ENCODE measurements around the gene MALRD1. TPM values are rescaled to one million over a fixed set of nuclear protein-coding genes. Genes with fewer than 3 reads are reported as not detected.
A peak's percentile ranks its signal among the peaks of the same experiment; 100 is the strongest.

MALRD1 gene
- polyA plus RNA-seq, 1 donor: 1.4 TPM

DNA sequence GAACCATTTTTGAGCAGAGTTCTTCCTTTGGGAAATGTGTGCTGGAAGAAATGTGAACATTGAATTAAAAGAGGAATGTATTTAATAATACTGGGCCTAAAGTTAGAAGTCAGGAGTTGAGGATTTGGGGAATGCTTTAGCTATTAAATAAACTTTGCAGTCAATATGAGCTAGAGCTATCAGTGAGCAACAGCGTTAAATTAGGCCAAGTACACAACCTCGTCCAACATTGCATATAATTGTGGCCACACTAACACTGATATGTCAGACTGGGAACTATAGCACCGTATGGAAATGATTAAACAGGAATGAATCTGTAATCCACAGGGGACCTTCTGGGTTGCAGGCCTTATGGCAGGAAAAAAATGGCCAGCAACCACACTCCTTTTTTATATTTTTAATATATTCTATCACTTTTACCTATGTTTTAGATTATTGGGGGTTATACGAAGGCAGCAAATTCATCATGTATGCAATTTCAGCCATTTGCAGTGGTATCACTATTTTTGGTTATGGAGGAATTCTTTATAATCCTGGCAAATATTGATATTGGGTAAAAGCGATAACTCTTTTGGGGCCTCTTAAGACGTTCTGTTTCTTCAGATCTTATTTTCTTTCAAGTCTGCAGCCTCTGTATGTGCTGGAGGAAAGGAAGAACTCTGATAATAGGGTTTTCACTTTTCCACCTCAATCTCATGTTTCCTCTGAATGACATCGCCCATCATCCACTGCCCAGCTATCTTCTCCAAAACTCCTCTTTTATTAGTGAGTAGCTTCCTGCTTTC, 531.4 kb downstream of the MALRD1 start:
- peak; percentile 59 for DNase-seq

DNA sequence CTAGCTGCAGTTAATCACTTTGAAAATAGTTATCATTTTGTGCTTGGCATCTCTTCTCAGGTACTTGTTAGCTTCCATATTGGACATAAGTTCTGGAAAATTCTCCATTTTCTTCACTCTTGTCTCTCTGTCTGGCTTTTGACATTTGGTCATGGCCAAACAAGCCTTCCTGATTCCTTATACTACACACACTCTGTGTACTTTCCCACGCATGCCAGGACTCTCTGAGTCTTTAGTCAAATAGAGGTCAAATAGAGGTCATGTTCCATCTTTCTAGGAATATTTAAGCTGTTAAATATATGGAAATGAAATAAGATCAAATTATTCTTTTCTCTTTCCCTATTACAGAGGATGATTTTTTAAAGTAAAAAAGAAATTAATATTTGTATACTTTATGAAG, 532.1 kb downstream of the MALRD1 start:
- peak; percentile 25 for DNase-seq

DNA sequence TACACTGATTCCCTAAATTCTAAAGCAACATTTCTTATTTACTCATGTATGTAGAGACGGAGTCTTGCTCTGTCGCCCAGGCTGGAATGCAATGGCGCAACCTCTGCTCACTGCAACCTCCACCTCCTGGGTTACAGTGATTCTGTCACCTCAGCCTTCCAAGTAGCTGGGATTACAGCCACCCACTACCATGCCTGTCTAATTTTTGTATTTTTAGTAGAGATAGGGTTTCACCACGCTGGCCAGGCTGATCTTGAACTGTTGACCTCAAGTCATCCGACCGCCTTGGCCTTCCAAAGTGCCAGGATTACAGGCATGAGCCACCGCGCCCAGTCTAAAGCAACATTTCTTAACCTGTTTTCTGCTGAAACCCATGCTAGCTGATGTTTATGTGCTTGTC, 540.0 kb downstream of the MALRD1 start:
- DNase-seq: no peak

DNA sequence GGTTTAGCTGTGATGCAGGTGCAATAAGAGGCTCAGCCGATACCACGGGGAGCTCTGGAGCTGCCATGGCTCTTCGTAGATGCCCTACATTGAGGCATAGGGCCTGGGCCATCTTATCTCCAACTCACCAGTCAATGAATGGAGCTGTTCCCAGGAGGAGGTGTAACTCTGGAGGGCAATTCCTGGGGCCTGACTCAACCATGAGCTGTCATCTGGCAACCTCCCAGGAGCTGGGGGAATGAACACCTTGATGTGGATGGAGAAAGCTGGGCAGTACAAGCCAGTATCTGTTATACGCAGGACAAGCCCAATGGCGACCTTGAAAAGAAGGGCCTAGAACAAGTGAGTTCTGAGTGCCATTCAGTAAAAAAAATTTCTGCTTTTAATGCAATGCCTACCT, 543.7 kb downstream of the MALRD1 start:
- no peak for DNase-seq

DNA sequence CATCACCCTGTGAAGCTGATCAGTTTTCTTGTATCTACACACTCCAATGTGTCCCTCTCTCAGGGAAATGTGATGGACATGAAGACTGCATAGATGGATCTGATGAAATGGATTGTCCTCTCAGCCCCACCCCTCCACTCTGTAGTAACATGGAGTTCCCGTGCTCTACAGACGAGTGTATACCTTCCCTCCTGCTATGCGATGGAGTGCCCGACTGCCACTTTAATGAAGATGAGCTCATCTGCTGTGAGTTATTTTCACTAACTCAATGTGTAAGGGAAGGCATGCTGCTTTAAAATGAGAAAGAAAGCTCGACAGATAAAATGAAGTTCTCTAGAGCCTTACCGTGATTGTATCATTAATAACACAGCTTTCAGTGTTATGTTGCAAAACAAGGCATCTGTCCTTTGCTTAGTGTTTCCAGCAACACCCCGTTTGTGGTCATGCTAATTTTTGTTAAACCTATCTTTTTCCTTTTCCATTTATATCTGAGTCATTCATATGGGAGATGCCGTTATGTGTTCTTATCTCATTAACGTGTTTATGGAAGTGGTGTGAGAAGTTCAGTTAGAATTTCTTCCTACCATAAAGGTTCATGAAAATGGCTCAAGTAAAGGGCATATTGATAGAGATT, 546.7 kb downstream of the MALRD1 start:
- DNase-seq: no peak

DNA sequence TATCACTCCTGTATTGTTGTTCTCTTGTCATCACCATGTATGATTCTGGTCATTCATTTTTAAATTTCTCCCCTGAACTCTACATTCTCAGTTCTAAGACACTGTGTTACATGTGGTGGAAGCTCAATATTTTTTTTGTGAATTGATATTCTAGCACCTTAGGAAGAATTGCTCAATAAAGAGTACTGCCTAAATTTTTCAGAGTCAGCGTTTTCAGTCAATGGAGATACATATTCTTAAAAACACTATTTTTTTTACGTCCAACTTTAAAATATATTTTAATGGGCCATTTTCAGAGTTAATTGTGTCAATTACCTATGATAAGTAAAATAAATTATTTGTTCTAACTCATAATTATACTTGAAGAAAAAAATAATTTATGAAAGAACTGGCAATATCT, 557.2 kb downstream of the MALRD1 start:
- no peak for DNase-seq

DNA sequence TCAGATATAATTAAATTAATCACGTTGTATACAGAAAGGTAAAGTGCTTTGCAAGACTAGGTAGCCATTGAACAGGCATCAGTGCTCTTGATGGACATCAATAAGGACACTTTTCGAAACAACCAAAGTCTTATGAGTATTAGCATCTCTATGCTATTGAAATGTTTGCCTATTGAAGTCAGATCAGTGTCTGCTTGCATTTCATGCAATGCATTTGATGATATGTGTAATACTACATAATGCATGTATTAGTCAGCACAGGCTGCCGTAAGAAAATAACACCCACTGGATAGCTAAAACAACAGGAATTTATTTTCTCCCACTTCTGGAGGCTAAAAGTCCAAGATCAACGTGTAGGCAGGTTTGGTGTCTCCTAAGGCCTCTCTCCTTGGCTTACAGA, 558.4 kb downstream of the MALRD1 start:
- no peak for DNase-seq

DNA sequence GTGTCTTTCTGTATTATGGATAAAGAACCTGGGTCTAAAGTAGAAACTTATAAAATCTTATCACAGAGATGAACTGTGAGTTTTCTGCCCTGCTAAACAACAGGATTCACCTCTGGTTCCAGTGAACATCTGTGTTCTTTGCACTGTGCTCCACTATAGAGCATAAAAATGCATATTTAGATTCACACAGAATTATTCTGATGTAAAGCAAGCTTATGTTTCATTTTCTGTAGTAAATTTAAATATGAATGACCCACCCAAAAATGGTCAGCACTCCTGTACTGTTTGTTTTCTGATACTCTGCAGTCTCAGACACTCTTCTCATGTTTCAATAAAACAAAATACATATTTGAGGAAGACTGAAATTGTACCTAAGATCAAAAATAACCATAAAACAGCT, 563.2 kb downstream of the MALRD1 start:
- DNase-seq: no peak

DNA sequence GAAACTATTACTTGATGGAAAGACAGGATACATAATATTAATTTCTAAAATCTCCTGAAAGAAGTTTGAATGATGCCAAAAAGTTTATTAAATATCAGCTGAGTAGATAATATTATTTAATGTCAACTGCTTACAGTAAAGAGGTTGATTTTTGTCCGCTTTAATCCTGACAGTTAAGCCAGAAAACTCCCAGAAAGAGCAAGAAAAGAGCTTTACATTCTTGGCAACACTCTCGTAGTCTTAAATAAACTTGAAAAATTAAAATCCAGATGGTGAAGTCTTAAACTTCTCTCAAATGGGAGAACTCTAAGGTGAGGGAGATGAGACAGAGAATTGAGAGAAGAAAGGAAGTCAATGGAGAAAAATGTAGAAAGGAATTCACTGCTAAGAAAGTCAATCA, 568.4 kb downstream of the MALRD1 start:
- DNase-seq: no peak

DNA sequence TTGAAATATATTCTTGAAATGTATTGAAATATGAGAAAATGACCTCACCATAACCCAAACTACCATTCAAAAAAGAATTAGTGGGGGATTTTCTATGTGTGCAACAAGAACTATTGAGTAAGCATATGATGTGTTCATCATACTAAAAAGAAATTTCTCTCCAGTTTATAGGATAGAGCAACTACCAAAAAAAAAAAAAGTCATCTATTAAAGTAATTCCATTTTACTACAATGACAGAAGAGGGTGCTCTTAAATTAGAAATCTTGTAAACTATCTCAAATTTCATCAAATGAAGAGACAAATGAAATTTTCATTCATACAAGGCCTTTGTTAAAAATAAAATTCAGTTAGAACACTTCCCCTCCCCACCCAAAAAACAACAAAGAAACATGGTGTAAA, 572.2 kb downstream of the MALRD1 start:
- DNase-seq: no peak

DNA sequence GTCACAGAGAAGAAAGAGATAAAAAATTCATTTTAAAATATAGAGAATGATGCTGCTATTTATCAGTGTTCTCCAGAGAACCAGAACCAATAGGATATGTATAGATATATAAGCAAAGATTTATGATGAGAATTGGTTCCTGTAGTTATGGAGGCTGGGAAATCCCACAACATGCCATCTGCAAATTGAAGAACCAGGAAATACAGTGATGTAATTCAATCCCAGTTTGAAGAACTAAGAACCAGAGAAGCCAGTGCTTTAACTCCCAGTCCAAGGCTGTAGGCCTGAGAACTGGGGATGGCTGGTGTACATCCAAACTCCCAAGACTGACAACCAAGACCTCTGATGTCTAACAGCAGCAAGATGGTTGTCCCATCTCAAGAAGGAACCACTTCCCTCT, 574.7 kb downstream of the MALRD1 start:
- DNase-seq: no peak

DNA sequence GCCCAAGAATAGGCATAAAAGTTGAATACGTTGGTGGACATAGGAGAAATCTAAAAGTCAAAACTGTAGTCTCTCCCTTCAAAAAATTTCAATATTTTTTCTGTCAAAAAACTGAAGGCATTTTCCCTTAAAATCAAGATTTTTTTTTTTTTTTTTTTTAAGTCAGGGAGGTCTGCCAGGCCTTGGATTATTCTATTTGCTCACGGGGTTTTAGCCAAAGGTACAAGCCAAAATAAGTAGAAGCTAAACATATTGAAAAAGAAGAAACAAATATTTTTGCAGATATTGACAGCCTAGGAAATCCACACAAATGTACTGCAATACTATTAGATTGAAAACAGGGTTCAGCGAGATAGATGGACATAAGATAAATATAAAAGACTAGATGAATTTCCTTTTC, 577.6 kb downstream of the MALRD1 start:
- no peak for DNase-seq

DNA sequence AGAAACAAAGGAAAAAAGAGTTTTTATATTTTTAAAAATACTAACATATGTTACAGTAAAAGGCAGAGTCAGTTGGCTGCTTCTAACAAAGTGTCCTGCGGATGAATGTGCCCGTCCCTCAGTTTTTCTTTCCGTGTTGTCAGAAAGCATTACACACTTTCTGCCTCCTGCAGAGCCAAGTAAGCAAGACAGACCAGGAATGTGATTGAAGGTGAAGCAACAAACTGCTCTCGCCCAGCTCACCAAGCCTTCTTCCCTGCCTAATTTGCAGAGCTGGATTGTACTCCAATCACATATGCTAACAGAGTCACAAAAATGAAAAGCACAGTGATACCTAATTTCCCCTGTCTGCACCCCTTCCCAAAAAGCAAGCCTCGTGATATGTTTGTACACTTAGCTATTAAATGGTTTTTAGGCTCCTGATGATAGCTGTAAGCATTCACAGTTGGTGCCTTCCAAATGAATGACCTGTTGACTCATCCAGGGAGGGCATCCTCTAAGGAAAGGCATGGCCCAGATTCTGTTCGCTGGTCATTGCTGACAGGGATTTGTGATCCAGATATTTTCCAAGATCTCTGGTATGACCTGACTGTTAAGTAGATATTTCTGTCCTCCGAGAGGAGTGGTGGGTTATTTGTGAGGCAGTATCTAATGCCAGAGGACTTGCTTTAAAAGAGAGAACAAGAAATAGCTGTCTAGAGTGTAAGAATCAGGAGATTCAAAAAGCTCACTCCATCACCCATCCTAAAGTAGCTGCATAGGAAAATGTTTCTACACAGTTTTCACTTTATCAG, 580.4 kb downstream of the MALRD1 start:
- no peak for DNase-seq

DNA sequence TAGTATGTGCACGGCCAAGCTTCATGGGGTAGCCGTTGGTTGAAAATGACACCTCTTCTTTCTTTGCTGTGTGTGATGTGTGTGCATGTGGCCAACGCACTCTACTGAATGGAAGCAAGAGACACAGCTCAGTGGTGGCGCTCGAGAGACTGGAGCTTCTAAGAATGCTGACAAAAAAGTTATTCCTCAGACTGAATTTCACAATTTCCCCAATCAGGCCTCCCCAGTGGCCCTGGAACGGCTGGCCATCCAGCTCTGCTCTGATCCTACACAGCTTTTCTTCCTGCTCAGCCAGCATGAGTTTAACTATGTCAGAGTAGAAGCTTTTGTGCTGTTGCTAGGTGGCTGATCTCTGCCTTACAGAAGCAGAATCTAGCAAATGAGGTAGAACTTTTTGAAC, 581.0 kb downstream of the MALRD1 start:
- DNase-seq: peak; percentile 81

DNA sequence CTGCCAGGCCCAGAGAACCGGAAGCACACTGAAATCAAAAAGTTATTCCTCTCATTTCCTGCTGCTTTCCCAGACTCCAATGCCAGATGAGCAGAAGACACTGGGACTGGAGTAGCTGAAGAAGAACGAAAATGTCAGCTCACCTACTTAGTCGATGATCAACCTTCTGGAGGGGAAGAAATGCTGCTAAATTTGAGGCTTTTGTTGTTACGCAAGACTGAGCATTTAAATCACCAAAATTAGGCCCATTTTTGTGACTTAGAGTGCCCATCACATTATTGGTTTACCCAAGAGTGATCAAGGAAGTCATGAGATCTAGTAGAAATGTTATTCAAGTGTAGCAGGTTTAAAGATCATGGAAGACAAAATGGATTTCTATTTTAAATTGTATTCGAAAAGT, 585.6 kb downstream of the MALRD1 start:
- DNase-seq: no peak

DNA sequence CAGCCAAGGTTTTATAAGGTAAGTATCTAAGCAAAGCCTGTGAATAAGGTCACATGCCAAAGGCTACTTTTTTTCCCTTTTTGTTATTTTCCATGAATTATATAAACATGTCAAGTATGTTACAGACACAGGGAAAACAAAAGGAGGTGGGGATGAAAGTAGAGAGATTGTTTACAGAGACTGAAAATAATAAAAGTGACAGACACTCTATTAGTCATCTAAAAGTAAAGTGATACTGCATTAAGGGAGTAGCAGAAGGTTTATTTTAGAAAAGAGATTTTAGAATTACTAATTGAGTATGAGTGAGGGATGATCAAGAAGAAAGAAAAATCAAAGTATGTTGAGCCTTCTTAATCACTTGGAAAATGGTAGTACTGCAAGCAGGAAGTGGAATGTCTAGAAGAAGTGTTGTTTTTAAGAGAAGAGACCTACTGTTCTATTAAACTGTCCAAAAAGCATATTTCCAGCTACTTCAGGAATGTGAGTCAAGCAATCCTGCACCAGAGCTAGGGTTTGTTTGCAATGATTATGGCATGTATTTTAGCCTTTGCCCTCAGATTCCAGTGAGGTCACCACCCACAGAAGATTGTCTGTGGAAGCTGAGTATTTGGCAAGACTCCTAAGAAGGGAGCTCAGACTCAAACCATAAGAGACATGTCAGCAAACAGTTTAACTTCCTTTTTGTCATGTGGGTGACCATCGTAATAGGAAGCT, 589.7 kb downstream of the MALRD1 start:
- no peak for DNase-seq

DNA sequence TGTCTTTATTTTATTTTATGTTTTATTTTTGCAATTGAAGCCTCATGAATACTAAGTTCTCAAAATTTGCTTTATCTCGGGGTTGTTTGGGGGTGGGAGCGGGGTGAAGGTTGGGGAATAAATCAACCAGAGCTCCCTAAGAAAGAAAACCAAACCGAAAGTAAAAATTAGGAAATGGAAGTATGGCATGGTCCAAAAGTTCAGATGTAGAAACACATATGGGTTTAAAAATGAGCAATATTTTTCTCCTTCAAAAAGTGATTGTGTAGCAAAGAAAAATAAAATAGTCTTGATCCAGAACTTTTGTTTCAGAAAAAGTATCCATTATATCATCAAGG, 590.3 kb downstream of the MALRD1 start:
- DNase-seq: no peak

DNA sequence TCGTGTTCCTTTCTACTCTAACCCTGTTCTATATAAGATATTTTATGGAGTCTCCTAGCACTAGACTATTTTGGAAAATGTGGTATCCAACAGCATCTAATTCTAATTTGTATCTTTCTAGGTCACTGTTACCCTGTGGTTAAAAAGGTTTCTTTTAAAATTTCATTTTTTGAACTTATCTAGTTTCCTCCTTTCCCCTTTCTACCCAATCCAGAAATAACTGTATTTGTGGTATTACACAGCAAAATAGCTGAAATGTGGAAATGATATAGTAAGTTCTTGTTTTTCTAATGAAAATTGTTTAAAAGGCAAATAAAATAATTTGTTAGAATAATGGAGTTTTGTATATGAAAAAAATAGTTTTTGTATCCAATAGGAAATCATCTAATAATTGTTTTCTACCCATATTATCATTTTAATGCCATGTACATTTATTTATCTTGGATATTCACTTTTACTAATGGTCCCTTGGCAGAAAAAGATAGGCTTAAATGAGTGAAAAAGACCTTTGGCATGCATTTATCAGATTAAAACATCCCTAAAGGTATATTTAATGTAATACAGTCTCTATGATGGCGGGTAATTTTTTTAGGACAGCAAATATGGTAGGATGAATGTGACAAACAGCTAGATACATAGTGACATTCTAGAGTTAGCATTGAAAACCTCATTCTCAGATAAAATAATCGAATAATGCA, 592.1 kb downstream of the MALRD1 start:
- no peak for DNase-seq

DNA sequence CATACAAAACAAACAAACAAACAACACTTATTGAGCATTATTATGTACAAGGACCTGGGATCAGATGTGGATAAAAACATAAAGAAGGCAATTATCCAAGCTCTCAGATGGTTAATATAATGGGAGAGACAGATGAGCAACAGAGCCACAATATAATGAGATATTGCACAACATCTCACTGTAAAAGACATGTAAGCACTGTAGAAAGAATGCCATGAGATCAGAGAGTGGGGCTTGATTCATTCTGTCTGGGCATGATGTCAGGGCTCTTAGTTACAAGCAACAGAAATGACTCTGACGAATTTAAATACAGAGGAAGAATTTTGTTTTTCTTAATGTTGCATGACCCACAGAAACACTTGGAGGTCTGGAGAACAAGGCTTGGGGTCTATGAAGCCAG, 602.9 kb downstream of the MALRD1 start:
- no peak for DNase-seq

DNA sequence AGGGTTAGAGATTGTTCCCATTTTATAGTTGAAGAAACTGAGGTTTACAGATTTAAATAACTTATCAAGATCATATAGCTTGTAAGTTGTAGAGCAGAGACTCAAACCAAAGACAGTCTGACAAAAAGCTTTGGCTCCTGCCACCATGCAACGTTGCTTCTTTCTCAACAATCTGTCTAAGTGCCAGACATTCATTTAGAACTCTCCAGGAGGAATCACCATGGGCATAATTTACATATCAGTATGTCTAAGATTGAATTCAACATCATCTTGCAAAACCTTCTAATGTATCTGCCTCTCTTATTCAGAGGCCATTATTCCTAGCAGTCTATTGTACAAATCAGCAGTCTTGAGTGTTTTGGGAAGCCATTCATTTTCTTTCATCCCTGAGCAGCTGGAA, 604.1 kb downstream of the MALRD1 start:
- DNase-seq: no peak

DNA sequence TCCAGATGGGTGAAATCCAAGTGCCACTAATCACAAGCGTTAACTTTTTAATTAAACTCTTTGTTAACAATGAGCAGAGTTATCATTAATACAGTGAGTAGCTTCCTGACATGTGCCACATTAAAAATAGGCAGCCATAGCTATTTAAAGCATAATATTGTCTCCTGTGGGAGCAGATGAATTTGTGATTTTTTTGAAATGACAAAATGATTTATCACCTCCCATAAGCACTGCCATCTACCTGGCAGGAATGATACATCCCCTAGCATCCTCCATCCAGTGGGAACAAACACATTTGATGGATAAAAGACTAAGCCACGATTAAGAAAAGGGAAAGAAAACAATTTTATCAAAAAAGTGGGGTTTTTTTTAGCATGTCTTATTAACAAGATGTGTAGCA, 605.3 kb downstream of the MALRD1 start:
- no peak for DNase-seq

DNA sequence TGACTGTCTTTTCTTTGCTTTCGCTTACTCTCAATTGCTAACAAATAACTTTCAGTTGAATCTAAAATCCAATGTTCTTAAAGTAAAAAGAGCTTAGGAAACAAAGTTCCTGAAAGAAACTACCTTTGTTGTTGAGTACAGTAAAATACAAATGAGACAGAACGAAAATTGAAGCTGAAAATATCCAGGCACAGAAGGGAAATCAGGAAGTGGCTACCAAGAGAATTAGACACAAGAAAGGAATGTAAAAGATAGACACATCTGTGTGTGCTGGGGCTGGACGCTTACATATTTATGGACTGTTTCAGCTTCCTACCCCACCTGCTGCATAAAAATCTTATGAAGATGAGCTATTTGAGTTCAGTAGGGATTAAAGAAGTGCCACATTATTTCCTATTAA, 606.0 kb downstream of the MALRD1 start:
- no peak for DNase-seq
